GM06990 (cell line): Measurements from ENCODE around the gene CCSER2.

Experiments used
- DNase-seq: peaks from one replicate; pipeline ENCODE4 v3.0.0-alpha.2; 2011; ENCODE audit not compliant: insufficient read length; ENCODE audit errors: extremely low read depth
- H3K27me3 ChIP-seq: replicated peaks from 2 replicates; pipeline ENCODE4 v1.6.0; 2011; ENCODE audit warnings: low read length; ENCODE audit not compliant: control insufficient read depth, insufficient read depth
- H3K36me3 ChIP-seq: 2 replicates; pipeline ENCODE4 v1.5.1; 2011; ENCODE audit warnings: low read length; ENCODE audit not compliant: control insufficient read depth, insufficient read depth
- H3K4me3 ChIP-seq: replicated peaks from 2 replicates; pipeline ENCODE4 v1.5.1; 2011; ENCODE audit warnings: low read depth, mild to moderate bottlenecking, control low read depth, low read length
- CTCF ChIP-seq: IDR thresholded peaks from 2 replicates; pipeline ENCODE4 v1.5.1; 2011; ENCODE audit warnings: low read length, control low read depth, mild to moderate bottlenecking, inconsistent platforms; ENCODE audit not compliant: insufficient read depth, poor library complexity, severe bottlenecking

The CCSER2 gene

GRCh38 chr10:84460520-84460919, 132.1 kb downstream of the CCSER2 start:
- no peak for TF ChIP-seq CTCF
- no peak for DNase-seq
- Histone ChIP-seq H3K27me3 (no peaks in the 10 kb centered on the region), H3K36me3 (no peaks in the 10 kb centered on the region), H3K4me3 (no peak overlapping the region)

GRCh38 chr10:84469470-84469869, 141.1 kb downstream of the CCSER2 start:
- H3K36me3 ChIP-seq: no peaks in the 10 kb centered on the region
- TF ChIP-seq CTCF: no peak
- no peaks in the 10 kb centered on the region for H3K27me3 ChIP-seq

GRCh38 chr10:84473136-84473535, 144.7 kb downstream of the CCSER2 start:
- no peak overlapping the region for H3K4me3 ChIP-seq
- no peaks in the 10 kb centered on the region for H3K36me3 ChIP-seq
- H3K27me3 ChIP-seq: no peaks in the 10 kb centered on the region
- no peak for DNase-seq
- TF ChIP-seq CTCF: no peak

More at GRCh38 chr10:84469470-84469869, 141.1 kb downstream of the CCSER2 start:
- DNase-seq: no peak
- no peak overlapping the region for H3K4me3 ChIP-seq

GRCh38 chr10:84477398-84478128, 149.2 kb downstream of the CCSER2 start:
- Histone ChIP-seq H3K27me3 (no peaks in the 10 kb centered on the region), H3K4me3 (no peak overlapping the region), H3K36me3 (no peaks in the 10 kb centered on the region)
- no peak for DNase-seq
- no peak for TF ChIP-seq CTCF

- TF ChIP-seq CTCF: no peak
- Histone ChIP-seq H3K27me3 (no peaks in the 10 kb centered on the region), H3K4me3 (no peak overlapping the region), H3K36me3 (no peaks in the 10 kb centered on the region)
- no peak for DNase-seq
Measured at GRCh38 chr10:84478151-84478550, 149.8 kb downstream of the CCSER2 start.
